Head of caudate nucleus (tissue), 42 donors: Measurements from ENCODE around the gene RIMS4.
"Not testable (repeated sequence)": the region's sequence is repeated elsewhere in the genome, so short reads cannot be mapped to it uniquely, and the experiment has no call there.

Experiments
- DNase-seq, 42 donors: peaks; one replicate each; pipeline versions ENCODE4 v3.0.0 to v3.0.0-alpha.2; 2020 to 2021; ENCODE audit warnings: mixed read lengths in 7 of 42
- intact Hi-C: fragments of 100-400 bp; cut with DNase I; formaldehyde crosslinking; loops from one replicate; pipeline ENCODE4 v1.15.0; 2022

Gene RIMS4

DNA sequence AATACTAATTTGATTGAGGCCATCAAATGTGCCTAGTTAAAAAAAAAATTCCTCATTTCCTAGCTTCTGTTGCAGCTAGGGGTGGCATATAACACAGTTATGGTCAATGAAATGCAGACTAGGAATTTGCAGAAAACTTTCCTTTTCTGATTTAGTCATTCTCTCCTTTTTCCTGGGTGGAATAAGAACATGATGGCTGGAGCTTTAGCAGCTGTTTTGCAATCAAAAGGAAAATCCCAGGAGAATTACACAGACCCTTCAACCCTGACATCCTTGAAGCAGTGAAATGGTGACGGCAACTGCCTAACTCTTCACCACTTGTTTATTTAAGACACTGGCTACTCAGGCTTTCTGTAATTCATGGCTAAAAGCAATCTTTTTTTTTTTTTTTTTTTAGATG, 23.1 kb upstream of the RIMS4 start:
- no peak for DNase-seq
- intact Hi-C loops: no loop called here

- peak in 35 of 42 donors; percentile 9 to 77 (median 46) for DNase-seq
- intact Hi-C loops: no loop called here
Measured at GRCh38 chr20:44832724-44833123, 22.4 kb upstream of the RIMS4 start.

GRCh38 chr20:44830995-44831394, 20.6 kb upstream of the RIMS4 start:
- DNase-seq: no peak
- intact Hi-C loops: no loop called here

- intact Hi-C loops: no loop called here
- no peak for DNase-seq
Measured at GRCh38 chr20:44830523-44830922, 20.2 kb upstream of the RIMS4 start.

DNA sequence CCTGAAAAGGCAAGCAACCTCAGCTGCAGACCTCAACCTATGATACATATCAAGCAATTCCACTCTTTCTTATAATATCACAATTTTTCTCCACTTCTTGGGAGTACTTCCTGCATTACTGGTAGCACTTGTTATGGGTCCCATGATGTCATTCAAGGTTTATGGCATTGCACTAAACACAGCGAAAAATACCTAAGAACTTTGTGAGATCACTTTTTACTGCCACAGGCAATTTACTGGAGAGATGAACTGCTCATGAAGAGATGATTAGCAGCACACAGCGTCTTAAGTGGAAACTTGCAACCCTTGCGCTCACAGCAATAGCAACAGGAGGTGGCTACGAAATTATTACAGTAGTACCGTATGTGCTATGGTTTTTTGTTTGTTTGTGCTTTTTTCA, 19.3 kb upstream of the RIMS4 start:
- intact Hi-C loops: no loop called here
- DNase-seq: no peak

DNA sequence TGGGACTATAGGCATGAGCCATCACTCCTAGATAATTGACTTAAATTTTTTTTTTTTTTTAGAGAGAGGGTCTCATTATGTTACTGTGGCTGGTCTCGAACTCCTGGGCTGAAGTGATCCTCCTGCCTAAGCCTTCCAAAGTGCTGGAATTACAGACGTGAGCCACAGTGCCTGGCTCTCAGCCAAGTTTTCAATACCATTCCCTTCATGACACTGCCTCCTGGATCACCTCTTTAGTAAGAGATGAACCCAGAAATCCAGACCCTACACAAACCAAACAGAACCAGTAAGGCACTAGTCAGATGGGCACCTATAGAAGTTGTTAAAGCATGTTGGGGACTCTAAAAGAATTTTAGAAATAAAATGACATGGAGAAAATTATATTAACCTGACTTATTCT, 18.3 kb upstream of the RIMS4 start:
- intact Hi-C loops: no loop called here
- DNase-seq: no peak

GRCh38 chr20:44827401-44827800, 17.1 kb upstream of the RIMS4 start:
- no peak for DNase-seq
- intact Hi-C loops: no loop called here

DNA sequence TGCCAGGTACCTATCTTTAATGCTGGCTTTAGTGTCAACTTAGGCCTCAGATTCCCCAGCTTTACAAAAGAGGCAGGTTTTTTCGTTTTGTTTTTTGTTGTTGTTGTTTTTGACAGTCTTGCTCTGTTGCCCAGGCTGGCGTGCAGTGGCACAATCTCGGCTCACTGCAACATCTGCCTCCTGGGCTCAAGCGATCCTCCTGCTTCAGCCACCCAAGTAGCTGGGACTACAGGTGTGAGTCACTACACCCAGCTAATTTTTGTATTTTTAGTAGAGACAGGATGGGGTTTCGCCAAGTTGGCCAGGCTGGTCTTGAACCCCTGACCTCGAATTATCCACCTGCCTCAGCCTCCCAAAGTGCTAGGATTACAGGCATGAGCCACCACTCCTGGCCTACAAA, 11.2 kb upstream of the RIMS4 start:
- DNase-seq, intact Hi-C loops: not testable (repeated sequence)

DNA sequence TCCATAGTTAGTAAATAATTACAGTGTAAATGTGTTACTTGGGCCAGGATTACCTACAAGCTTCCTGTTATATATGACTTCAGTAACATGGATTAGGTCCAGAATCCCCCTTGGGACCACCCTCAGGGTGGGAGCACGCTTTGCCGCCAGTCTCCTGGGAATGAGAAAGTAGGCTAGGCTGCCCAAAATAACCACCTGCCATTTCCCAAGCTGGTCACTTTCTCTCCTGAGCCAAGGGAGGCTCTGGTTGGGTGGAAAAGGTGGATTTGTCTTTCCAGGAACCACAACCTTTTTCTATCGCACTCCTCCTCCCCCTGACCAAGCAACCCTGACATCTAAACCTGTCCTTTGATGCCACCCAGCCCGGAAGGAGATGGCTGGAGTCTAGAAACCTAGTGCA, 9.6 kb upstream of the RIMS4 start:
- intact Hi-C loops: no loop called here
- DNase-seq: no peak

- intact Hi-C loops: no loop called here
- DNase-seq: no peak
Measured at GRCh38 chr20:44817143-44817910, 7.0 kb upstream of the RIMS4 start.

DNA sequence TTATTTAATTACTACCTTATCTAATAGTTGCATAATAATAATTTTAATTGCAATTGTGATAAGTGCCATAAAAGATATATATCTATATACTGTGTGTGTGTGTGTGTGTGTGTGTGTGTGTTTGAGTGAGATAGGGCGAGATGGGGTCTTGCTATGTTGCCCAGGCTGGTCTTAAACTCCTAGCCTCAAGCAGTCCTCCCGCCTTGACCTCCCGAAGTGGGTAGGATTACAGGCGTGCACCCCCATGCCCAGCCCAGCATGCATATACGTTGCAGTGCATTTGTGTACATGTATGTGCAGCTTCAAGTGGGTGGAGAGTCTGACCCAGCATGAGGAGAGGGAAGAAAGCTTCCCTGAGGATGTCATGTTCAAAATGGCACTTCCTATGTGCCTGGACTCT, 4.6 kb upstream of the RIMS4 start:
- intact Hi-C loops: no loop called here
- no peak for DNase-seq

GRCh38 chr20:44811150-44811685, 872 bp upstream of the RIMS4 start:
- DNase-seq: no peak
- intact Hi-C loops: no loop called here

- intact Hi-C loops: no loop called here
- no peak for DNase-seq
Measured at GRCh38 chr20:44810061-44810390, 320 bp downstream of the RIMS4 start.

DNA sequence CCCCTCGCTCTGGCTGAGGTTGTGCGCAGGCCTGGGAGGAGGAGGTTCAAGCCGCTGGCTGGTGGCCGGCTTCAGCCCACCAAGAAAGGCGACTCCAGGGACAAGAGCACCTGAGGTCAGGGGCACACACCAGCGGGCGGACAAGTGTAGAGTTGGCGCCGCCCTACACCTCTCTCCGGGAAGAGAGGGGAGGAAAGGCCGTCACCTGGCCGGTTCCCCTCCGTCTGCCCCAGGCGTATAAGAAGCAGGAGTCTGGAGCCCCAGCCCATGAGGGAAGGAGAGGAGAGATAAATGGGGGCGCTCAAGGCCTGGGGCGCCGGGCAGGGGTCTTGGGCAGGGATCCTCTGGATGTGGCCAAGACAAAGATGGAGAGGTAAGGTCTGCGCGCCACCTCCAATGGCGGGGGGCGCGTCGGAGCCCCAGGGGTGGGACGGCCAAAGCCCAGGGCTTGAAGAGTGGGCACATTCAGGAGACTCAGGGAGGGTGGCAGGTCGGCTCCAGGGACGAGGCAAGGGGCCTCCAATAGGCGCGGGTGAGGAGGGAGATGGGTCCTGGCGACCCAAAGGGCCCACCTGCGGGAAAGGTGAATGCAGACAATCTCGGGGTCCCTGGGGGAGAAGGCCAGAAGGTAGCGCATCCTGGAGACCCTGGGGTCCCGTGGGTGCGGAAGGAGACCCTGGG, 826 bp downstream of the RIMS4 start:
- peak in 5 of 42 donors; percentile 14 to 46 (median 35) for DNase-seq
- intact Hi-C loops: no loop called here

GRCh38 chr20:44807684-44808056, 2.7 kb downstream of the RIMS4 start:
- intact Hi-C loops: no loop called here
- DNase-seq: no peak

DNA sequence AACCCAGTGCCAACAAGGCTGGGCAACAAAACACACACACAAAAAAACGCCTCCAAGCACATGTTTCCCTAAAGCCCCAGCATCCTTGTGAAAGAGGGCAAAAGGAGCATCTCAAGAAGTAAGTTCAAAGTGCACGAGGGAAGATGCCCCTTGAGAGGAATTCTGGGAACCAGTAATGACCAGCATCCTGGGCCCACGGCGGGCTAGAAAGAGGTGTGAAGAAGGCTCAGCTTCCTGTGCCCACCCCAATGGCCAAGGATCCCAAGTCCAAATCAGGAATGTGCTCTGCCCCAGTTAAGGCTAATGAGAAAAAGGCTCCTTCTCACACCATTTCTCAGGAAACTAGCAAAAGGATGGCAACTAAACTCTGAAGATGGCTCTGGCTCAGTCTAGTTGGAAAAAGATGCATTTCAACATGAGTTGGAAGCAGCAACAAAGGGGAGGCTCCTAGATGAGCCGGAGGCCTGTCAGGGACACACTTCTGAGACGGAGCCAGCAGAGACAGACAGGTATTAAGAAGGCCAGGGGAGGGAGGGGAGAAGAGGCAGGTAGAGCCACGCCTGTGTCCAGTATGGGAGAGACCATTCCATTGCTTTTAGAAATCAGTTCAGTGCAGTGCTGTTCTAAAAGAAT, 3.2 kb downstream of the RIMS4 start:
- intact Hi-C loops: no loop called here
- DNase-seq: no peak

GRCh38 chr20:44805979-44806620, 4.2 kb downstream of the RIMS4 start:
- DNase-seq: peak; percentile 34 to 91 (median 68)
- intact Hi-C loops: no loop called here

DNA sequence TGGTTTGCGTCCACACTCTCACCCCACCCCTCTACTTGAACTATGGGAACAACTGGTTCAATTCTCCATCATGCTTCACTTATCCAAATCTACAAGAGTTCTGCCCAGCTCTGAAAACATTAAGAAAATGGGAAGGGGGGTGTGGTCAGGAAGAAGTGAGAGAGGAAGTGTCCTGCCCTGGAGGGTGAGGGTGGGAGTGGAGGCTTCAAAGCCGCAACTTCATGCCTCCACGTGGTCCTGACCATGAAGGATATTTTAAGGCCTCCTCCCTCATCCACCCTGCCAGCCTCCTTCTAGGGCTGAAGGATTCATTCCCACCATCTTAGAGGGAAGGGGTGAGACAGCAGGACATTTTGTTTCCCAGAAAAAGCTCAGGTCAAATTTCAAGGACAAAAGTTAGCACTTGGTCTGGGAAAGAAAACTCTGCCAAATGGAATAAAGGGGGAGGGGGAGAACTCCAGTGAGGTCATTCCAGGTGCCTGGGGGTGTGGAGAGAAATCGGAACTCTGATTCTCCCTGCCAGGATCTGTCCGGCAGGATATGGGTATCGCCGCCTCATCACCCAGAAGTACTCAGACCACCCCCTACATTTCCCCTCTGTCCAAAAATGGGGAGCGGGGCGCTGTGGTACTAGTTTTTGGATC, 4.9 kb downstream of the RIMS4 start:
- DNase-seq: no peak
- intact Hi-C loops: no loop called here

DNA sequence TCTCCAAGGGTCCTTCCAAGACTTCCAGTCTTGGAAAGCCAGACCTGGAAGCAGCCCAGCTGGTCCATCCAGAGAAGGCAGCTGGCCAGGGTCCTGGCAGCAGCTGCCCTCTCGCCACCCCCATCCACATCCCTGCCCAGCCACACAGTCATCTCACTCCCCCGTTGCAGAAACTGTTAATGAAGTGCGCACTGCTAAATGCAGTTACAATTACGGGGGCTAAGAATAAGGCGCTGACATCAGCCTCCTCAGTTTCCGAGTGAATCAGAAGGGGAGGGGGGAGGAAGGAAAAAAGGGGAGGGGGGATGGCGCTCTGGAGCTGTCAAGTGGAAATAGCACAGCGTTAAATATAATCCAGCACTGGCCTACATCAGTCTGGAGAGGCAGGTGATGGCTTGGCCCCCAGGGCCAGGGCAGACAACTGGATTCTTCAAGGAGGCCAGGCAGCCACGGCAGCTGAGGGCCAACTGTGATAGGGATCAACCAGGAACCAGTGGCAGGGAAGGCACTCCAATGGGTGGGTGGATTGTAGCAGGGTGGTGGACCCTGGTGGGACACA, 6.9 kb downstream of the RIMS4 start:
- DNase-seq: peak in 32 of 42 donors; percentile 17 to 87 (median 52)
- intact Hi-C loops: no loop called here
